ENCODE data around the gene MRPL22.

DNA sequence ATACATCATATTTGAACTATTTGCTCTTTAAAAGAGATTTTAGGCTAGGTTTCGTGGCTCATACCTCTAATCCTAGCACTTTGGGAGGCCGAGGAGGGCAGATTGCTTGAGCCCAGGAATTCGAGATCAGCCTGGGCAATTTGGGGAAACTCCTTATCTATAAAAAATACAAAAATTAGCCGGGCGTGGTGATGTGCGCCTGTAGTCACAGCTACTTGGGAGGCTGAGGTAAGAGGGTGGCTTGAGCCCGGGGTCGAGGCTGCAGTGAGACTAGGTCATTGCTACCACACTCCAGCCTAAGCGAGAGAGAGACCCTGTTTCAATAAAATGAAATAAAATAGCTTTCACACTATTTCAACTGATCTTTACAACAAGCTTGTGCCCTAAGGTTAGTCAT, 500 bp upstream of the MRPL22 start:
- no peak for TF ChIP-seq GLIS3 (CRISPR knock-in tag; IDR thresholded peaks at IDR 0.05)
- TF ChIP-seq PPARA (CRISPR knock-in tag; IDR thresholded peaks at IDR 0.05; ENCODE audit: borderline replicate concordance) = no peak
- TF ChIP-seq, protein P1, sequence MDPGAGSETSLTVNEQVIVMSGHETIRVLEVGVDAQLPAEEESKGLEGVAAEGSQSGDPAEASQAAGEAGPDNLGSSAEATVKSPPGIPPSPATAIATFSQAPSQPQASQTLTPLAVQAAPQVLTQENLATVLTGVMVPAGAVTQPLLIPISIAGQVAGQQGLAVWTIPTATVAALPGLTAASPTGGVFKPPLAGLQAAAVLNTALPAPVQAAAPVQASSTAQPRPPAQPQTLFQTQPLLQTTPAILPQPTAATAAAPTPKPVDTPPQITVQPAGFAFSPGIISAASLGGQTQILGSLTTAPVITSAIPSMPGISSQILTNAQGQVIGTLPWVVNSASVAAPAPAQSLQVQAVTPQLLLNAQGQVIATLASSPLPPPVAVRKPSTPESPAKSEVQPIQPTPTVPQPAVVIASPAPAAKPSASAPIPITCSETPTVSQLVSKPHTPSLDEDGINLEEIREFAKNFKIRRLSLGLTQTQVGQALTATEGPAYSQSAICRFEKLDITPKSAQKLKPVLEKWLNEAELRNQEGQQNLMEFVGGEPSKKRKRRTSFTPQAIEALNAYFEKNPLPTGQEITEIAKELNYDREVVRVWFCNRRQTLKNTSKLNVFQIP (CRISPR knock-in tag; IDR thresholded peaks at IDR 0.05; ENCODE audit: borderline replicate concordance, low read depth) = no peak
- TF ChIP-seq CSDC2 (CRISPR knock-in tag; IDR thresholded peaks at IDR 0.05) = no peak
- TF ChIP-seq TCF4 (CRISPR knock-in tag; IDR thresholded peaks at IDR 0.05; ENCODE audit: borderline replicate concordance) = no peak
- no peak for TF ChIP-seq SNAI2 (CRISPR knock-in tag; IDR thresholded peaks at IDR 0.05)
- TF ChIP-seq BACH2 (CRISPR knock-in tag; IDR thresholded peaks at IDR 0.05; ENCODE audit: borderline replicate concordance) = no peak
- no peak for TF ChIP-seq ZFP3 (CRISPR knock-in tag; IDR thresholded peaks at IDR 0.05)
- TF ChIP-seq ZNF565 (CRISPR knock-in tag; conservative IDR thresholded peaks at IDR 0.05; ENCODE audit: low read depth) = no peak
- no peak for TF ChIP-seq ARNTL (CRISPR knock-in tag; IDR thresholded peaks at IDR 0.05; ENCODE audit: borderline replicate concordance, low read depth)
- TF ChIP-seq, protein P2, sequence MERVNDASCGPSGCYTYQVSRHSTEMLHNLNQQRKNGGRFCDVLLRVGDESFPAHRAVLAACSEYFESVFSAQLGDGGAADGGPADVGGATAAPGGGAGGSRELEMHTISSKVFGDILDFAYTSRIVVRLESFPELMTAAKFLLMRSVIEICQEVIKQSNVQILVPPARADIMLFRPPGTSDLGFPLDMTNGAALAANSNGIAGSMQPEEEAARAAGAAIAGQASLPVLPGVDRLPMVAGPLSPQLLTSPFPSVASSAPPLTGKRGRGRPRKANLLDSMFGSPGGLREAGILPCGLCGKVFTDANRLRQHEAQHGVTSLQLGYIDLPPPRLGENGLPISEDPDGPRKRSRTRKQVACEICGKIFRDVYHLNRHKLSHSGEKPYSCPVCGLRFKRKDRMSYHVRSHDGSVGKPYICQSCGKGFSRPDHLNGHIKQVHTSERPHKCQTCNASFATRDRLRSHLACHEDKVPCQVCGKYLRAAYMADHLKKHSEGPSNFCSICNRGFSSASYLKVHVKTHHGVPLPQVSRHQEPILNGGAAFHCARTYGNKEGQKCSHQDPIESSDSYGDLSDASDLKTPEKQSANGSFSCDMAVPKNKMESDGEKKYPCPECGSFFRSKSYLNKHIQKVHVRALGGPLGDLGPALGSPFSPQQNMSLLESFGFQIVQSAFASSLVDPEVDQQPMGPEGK (CRISPR knock-in tag; IDR thresholded peaks at IDR 0.05; ENCODE audit: borderline replicate concordance) = no peak
- TF ChIP-seq, protein P3, sequence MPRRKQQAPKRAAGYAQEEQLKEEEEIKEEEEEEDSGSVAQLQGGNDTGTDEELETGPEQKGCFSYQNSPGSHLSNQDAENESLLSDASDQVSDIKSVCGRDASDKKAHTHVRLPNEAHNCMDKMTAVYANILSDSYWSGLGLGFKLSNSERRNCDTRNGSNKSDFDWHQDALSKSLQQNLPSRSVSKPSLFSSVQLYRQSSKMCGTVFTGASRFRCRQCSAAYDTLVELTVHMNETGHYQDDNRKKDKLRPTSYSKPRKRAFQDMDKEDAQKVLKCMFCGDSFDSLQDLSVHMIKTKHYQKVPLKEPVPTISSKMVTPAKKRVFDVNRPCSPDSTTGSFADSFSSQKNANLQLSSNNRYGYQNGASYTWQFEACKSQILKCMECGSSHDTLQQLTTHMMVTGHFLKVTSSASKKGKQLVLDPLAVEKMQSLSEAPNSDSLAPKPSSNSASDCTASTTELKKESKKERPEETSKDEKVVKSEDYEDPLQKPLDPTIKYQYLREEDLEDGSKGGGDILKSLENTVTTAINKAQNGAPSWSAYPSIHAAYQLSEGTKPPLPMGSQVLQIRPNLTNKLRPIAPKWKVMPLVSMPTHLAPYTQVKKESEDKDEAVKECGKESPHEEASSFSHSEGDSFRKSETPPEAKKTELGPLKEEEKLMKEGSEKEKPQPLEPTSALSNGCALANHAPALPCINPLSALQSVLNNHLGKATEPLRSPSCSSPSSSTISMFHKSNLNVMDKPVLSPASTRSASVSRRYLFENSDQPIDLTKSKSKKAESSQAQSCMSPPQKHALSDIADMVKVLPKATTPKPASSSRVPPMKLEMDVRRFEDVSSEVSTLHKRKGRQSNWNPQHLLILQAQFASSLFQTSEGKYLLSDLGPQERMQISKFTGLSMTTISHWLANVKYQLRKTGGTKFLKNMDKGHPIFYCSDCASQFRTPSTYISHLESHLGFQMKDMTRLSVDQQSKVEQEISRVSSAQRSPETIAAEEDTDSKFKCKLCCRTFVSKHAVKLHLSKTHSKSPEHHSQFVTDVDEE (CRISPR knock-in tag; IDR thresholded peaks at IDR 0.05) = no peak
- TF ChIP-seq, protein P4, sequence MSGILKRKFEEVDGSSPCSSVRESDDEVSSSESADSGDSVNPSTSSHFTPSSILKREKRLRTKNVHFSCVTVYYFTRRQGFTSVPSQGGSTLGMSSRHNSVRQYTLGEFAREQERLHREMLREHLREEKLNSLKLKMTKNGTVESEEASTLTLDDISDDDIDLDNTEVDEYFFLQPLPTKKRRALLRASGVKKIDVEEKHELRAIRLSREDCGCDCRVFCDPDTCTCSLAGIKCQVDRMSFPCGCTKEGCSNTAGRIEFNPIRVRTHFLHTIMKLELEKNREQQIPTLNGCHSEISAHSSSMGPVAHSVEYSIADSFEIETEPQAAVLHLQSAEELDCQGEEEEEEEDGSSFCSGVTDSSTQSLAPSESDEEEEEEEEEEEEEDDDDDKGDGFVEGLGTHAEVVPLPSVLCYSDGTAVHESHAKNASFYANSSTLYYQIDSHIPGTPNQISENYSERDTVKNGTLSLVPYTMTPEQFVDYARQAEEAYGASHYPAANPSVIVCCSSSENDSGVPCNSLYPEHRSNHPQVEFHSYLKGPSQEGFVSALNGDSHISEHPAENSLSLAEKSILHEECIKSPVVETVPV (CRISPR knock-in tag; IDR thresholded peaks at IDR 0.05) = no peak

All from SK-N-SH treated with all-trans-retinoic acid at 6 μM for 48 hours (cell line).